Liver (tissue), 3 donors: ENCODE results near the gene CIPC.

ENCODE experiments used
- ATF3 ChIP-seq: IDR thresholded peaks from 2 replicates; pipeline ENCODE4 v1.6.1; 2016; ENCODE audit warnings: antibody characterized with exemption
- CTCF ChIP-seq: fragments of 150-350 bp; IDR thresholded peaks from 2 replicates; pipeline ENCODE4 v1.5.1; 2017; ENCODE audit warnings: improper control_type of control experiment, low read depth, low read length; ENCODE audit not compliant: missing input control
- EGR1 ChIP-seq, 2 donors: IDR thresholded peaks; 2 replicates each; pipeline ENCODE4 v1.6.1; 2016 to 2018; ENCODE audit warnings: antibody characterized with exemption in 2 of 2, low read depth in 2 of 2
- FOXA1 ChIP-seq: IDR thresholded peaks from 2 replicates; pipeline ENCODE4 v1.6.1; 2016; ENCODE audit warnings: antibody characterized with exemption
- HNF4A ChIP-seq, 2 donors: conservative IDR thresholded peaks; 2 replicates each; pipeline ENCODE4 v1.6.1; 2016; ENCODE audit warnings: antibody characterized with exemption in 2 of 2, mild to moderate bottlenecking in 2 of 2
- HNF4G ChIP-seq: IDR thresholded peaks from 2 replicates; pipeline ENCODE4 v1.6.1; 2016; ENCODE audit warnings: antibody characterized with exemption
- JUND ChIP-seq, 2 donors: IDR thresholded peaks; 2 replicates each; pipeline ENCODE4 v1.6.1; 2016; ENCODE audit warnings: antibody characterized with exemption in 2 of 2
- MAX ChIP-seq: IDR thresholded peaks from 2 replicates; pipeline ENCODE4 v1.6.1; 2016; ENCODE audit warnings: antibody characterized with exemption
- NR2F2 ChIP-seq: IDR thresholded peaks from 2 replicates; pipeline ENCODE4 v1.6.1; 2016; ENCODE audit warnings: antibody characterized with exemption
- RAD21 ChIP-seq, 2 donors: IDR thresholded peaks; 2 replicates each; pipeline ENCODE4 v1.6.1; 2016; ENCODE audit warnings: antibody characterized with exemption in 2 of 2, mild to moderate bottlenecking in 2 of 2
- REST ChIP-seq: IDR thresholded peaks from 2 replicates; pipeline ENCODE4 v1.6.1; 2016; ENCODE audit warnings: antibody characterized with exemption, mild to moderate bottlenecking
- SP1 ChIP-seq: IDR thresholded peaks from 2 replicates; pipeline ENCODE4 v1.6.1; 2018; ENCODE audit warnings: antibody characterized with exemption, mild to moderate bottlenecking
- TAF1 ChIP-seq: conservative IDR thresholded peaks from 2 replicates; pipeline ENCODE4 v1.6.1; 2016; ENCODE audit warnings: antibody characterized with exemption, mild to moderate bottlenecking
- YY1 ChIP-seq: IDR thresholded peaks from 2 replicates; pipeline ENCODE4 v1.6.1; 2016; ENCODE audit warnings: antibody characterized with exemption, mild to moderate bottlenecking
- donor health status: healthy.
- donor health status: healthy.

- TF ChIP-seq CTCF (no peak), RAD21 (IDR thresholded peaks at IDR 0.05) (no peak), NR2F2 (no peak), TAF1 (no peak), SP1 (peak; percentile 36), HNF4A (conservative IDR thresholded peaks at IDR 0.05) (no peak), HNF4G (no peak), FOXA1 (no peak), ATF3 (no peak), JUND (IDR thresholded peaks at IDR 0.05) (no peak), MAX (no peak), YY1 (no peak), REST (no peak), EGR1 (IDR thresholded peaks at IDR 0.05; ENCODE audit: low read depth in 2 of 2) (no peak)
These were observed 5.4 kb upstream of the CIPC start for GRCh38 chr14:77092676-77093075.
